Naive B cell (primary cell): Measurements from ENCODE around the gene FBXO11. TPM values are rescaled to one million over a fixed set of nuclear protein-coding genes. Genes with fewer than 3 reads are reported as not detected.

ENCODE experiments used
- ATAC-seq, 2 donors: fragments of 150-1000 bp; cut with Tn5 transposase; 2 replicates each; pipeline ENCODE4 v1.10.0; 2021; ENCODE audit warnings: low read depth in 2 of 2, mild to moderate bottlenecking in 2 of 2, moderate library complexity in 2 of 2
- DNase-seq: peaks from one replicate; pipeline ENCODE4 v3.0.0; 2022
- H3K27ac Mint-ChIP-seq, 6 donors: one replicate each; pipeline ENCODE4 v1.8.0; 2020 to 2022; ENCODE audit warnings: mild to moderate bottlenecking in 6 of 6, mixed read lengths in 6 of 6, moderate library complexity in 5 of 6, inconsistent platforms in 2 of 6
- H3K27me3 Mint-ChIP-seq, 3 donors: one replicate each; pipeline ENCODE4 v1.8.0; 2021 to 2022; ENCODE audit warnings: mixed read lengths in 3 of 3, mild to moderate bottlenecking in 1 of 3
- H3K36me3 Mint-ChIP-seq, 2 donors: one replicate each; pipeline ENCODE4 v1.8.0; 2020 to 2022; ENCODE audit warnings: mixed read lengths in 2 of 2, inconsistent platforms in 1 of 2, mild to moderate bottlenecking in 1 of 2
- H3K4me1 Mint-ChIP-seq, 3 donors: one replicate each; pipeline ENCODE4 v1.8.0; 2020 to 2022; ENCODE audit warnings: mixed read lengths in 3 of 3, inconsistent platforms in 1 of 3, mild to moderate bottlenecking in 1 of 3, moderate library complexity in 1 of 3
- H3K4me3 Mint-ChIP-seq, 8 donors: one replicate each; pipeline ENCODE4 v1.8.0; 2020 to 2022; ENCODE audit warnings: mild to moderate bottlenecking in 8 of 8, mixed read lengths in 8 of 8, moderate library complexity in 8 of 8, inconsistent platforms in 2 of 8
- H3K9me3 Mint-ChIP-seq, 7 donors: one replicate each; pipeline ENCODE4 v1.8.0; 2020 to 2022; ENCODE audit warnings: mixed read lengths in 7 of 7, mild to moderate bottlenecking in 5 of 7, inconsistent platforms in 2 of 7, moderate library complexity in 1 of 7
- polyA plus RNA-seq, 6 donors: library from polyadenylated mRNA; unstranded; fragments of 300-500 nt; fragmentation: Illumina TruSeq; gene quantifications; one replicate each; pipeline ENCODE4 v1.2.3, GENCODE V29; 2021; ENCODE audit warnings: low read depth in 6 of 6

FBXO11 gene
- polyA plus RNA-seq, 6 donors from 2014 or later, result 12.7 to 21.5 (median 14.0) TPM

DNA sequence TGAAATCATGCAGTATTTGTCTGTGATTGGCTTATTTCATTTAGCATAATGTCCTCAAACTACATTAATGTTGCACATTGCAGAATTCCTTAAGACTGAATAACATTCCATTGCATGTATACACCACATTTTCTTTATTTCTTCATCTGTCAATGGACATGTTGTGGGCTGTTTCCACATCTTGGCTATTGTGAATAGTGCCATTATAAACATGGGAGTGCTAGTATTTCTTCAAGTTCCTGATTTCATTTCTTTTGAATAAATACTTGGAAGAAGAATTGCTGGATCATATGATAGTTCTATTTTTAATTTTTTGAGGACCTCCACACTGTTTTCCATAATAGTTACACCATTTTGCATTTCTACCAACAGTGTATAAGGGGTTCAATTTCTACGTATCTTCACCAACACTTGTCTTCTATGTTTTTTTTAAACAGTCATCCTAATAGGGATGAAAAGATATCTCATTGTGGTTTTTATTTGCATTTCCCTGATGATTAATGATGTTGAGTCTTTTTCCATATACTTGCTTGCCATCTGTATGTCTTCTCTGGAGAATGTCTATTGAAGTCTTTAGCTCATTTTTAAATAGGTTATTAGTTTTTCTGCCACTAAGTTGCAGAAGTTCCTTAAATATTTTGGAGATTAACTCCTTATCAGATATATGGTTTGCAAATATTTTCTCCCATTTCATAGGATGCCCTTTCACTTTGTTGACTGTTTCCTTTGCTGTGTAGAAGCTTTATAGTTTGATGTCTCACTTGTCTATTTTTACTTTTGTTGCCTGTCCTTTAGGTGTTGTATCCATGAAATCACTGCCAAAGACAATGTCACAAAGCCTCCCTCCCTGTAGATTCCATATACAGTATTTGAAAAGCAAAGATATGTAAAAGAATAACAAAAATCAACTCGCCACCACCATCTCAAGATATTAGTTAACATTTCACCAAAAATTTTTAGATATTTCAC lies 14.6 kb downstream of the FBXO11 start:
- Mint-ChIP-seq H3K27ac (peak overlapping the region in 1 of 6 donors; percentile 59), H3K36me3 (no peaks in the 10 kb centered on the region), H3K4me3 (peak overlapping the region in 3 of 8 donors; percentile 21 to 47 (median 30)), H3K27me3 (no peaks in the 10 kb centered on the region), H3K9me3 (no peaks in the 10 kb centered on the region), H3K4me1 (peaks cover 51 to 74% (median 58%) of the 10 kb centered on the region in 3 donors)
- ATAC-seq, result no peak
- no peak for DNase-seq

GRCh38 chr2:47890711-47891368 lies 15.5 kb downstream of the FBXO11 start:
- no peak overlapping the region for H3K27ac Mint-ChIP-seq

GRCh38 chr2:47888581-47889280 lies 17.6 kb downstream of the FBXO11 start:
- Mint-ChIP-seq H3K27ac (peak overlapping the region in 5 of 6 donors; percentile 15 to 80 (median 48)), H3K27me3 (no peaks in the 10 kb centered on the region), H3K4me3 (peak overlapping the region in 3 of 8 donors; percentile 10 to 37 (median 25)), H3K9me3 (no peaks in the 10 kb centered on the region), H3K36me3 (peaks cover 0 to 3% of the 10 kb centered on the region in 2 donors), H3K4me1 (peaks cover 39 to 70% (median 55%) of the 10 kb centered on the region in 3 donors)
- DNase-seq (no peak), ATAC-seq (peak; percentile 65 to 72)

More at GRCh38 chr2:47890711-47891368, 15.5 kb downstream of the FBXO11 start:
- no peak for DNase-seq
- Mint-ChIP-seq H3K4me3 (peak overlapping the region in 1 of 8 donors; percentile 20), H3K4me1 (peaks cover 44 to 70% (median 52%) of the 10 kb centered on the region in 3 donors), H3K9me3 (no peaks in the 10 kb centered on the region), H3K27me3 (no peaks in the 10 kb centered on the region), H3K36me3 (no peaks in the 10 kb centered on the region)
- no peak for ATAC-seq

DNA sequence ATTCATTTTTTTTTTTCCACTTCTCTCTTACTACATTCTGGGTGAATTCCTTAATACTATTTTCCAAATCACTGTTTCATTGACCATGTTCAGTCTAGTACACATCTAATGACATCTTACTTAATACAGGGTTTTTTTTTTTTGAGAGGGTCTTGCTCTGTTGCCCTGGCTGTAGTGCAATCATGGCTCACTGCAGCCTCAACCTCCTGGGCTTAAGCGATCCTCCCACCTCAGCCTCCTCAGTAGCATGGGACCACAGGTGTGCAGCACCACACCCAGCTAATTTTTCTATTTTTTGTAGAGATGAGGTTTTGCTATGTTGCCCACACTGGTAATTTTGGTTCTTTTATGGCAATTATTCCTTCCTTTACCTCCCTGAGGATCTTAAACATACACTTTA lies 29.4 kb downstream of the FBXO11 start:
- peaks cover 4 to 11% of the 10 kb centered on the region in 2 donors for H3K36me3 Mint-ChIP-seq
- peak overlapping the region in 5 of 6 donors; percentile 13 to 88 (median 32) for H3K27ac Mint-ChIP-seq
- peaks cover 0 to 2% (median 0%) of the 10 kb centered on the region in 7 donors for H3K9me3 Mint-ChIP-seq
- no peak for DNase-seq
- peak overlapping the region in 1 of 8 donors; percentile 2 for H3K4me3 Mint-ChIP-seq
- H3K4me1 Mint-ChIP-seq, result peaks cover 29 to 56% (median 47%) of the 10 kb centered on the region in 3 donors
- ATAC-seq, result no peak
- no peaks in the 10 kb centered on the region for H3K27me3 Mint-ChIP-seq

- Mint-ChIP-seq H3K36me3 (peaks cover 12 to 21% of the 10 kb centered on the region in 2 donors), H3K4me1 (peaks cover 57 to 74% (median 64%) of the 10 kb centered on the region in 3 donors), H3K27ac (peak overlapping the region in 2 of 6 donors; percentile 43 to 69), H3K4me3 (no peak overlapping the region), H3K9me3 (peaks cover 0 to 2% (median 0%) of the 10 kb centered on the region in 7 donors), H3K27me3 (no peaks in the 10 kb centered on the region)
- ATAC-seq (no peak), DNase-seq (no peak)
Observed at GRCh38 chr2:47872941-47873340, 33.4 kb downstream of the FBXO11 start.

GRCh38 chr2:47870641-47871540 lies 35.4 kb downstream of the FBXO11 start:
- Mint-ChIP-seq H3K9me3 (no peaks in the 10 kb centered on the region), H3K36me3 (peaks cover 12 to 16% of the 10 kb centered on the region in 2 donors), H3K4me1 (peaks cover 59 to 74% (median 66%) of the 10 kb centered on the region in 3 donors), H3K27ac (peak overlapping the region in 5 of 6 donors; percentile 10 to 82 (median 57)), H3K27me3 (no peaks in the 10 kb centered on the region), H3K4me3 (peak overlapping the region in 1 of 8 donors; percentile 21)
- ATAC-seq (no peak), DNase-seq (no peak)

DNA sequence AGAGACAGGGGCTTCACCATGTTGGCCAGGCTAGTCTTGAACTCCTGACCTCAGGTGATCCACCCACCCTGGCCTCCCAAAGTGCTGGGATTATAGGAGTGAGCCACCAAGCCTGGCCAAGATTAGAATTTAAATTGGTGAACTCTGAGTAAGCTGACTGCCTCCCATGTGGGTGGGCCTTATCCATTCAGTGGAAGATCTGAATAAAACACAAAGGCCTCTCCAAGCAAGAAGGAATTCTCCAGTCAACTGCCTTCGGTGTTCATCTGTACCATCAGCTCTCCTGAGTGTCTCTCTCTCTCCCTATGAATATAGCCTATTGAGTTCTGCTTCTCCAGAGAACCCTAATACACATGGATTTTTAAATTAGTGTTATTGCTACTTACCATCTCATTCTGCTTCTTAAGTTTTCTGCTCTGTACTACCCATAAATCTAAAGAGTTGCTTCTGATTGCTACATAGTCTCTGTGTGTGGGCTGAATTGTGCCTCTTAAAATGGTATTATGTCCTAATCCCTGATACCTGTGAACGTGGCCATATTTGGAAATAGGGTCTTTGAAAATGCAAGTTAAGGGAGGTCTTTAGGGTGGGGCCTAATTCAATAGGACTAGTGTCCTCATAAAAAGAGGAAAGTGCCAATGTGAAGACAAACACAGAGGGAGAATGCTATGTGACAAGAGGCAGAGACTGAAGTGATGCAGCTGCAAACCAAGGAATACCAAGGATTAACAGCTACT lies 36.3 kb downstream of the FBXO11 start:
- Mint-ChIP-seq H3K36me3 (peaks cover 12 to 16% of the 10 kb centered on the region in 2 donors), H3K27ac (peak overlapping the region in 4 of 6 donors; percentile 27 to 90 (median 57)), H3K27me3 (no peaks in the 10 kb centered on the region), H3K4me1 (peaks cover 67 to 80% (median 74%) of the 10 kb centered on the region in 3 donors), H3K4me3 (no peak overlapping the region), H3K9me3 (no peaks in the 10 kb centered on the region)
- DNase-seq (no peak), ATAC-seq (no peak)

DNA sequence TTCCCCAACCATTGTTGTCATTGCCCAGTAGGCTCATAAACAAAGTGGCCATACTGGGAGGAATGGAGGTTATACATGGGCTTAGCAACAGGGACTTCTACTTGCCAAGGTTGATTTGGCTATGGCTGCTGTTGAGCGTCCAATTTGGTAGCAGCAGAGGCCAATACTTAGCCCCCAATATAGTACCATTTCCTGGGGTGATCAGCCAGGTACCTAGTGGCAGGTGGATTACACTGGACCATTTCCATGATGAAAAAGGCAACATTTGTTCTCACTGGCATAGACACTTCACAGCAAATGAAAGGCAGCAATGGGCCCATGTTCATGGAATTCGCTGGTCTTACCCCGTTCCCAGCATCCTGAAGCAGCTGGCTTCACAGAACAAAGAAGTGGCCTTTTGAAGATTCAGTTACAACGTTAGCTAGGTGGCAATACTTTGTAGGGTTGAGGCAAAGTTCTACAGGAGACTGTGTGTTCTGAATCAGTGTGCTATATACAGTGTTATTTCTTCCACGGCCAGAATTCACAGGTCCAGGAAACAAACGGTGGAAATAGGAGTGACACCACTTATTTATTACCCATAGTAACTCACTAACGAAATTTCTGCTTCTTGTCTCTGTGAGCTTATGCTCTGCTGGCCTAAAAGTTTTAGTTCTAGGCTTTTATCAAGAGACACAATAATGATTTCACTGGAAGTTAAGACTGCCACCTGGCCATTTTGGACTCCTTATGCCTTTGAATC lies 37.5 kb downstream of the FBXO11 start:
- peak overlapping the region in 5 of 6 donors; percentile 27 to 90 (median 70) for H3K27ac Mint-ChIP-seq
- no peak for DNase-seq
- peaks cover 66 to 84% (median 81%) of the 10 kb centered on the region in 3 donors for H3K4me1 Mint-ChIP-seq
- H3K9me3 Mint-ChIP-seq, result no peaks in the 10 kb centered on the region
- H3K27me3 Mint-ChIP-seq, result no peaks in the 10 kb centered on the region
- ATAC-seq, result no peak
- H3K36me3 Mint-ChIP-seq, result peaks cover 12 to 16% of the 10 kb centered on the region in 2 donors
- H3K4me3 Mint-ChIP-seq, result no peak overlapping the region

DNA sequence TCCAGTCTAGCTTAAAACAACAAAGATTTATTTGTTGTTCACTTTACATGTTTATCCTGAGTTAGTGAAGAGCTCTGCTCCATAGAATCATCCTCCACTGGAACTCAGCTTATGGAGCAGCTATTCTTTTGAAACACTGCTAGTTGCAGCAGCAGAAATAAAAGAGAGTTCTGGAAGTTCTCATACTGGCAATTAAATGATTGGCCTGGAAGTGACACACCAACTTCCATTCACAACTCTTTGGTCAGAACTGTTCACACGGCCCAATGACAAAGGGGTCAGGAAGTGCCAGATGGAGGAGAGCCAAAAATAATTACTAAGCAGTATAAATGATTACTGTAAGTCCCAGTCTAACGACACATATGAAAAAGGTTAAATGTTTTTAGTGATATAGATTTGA lies 39.1 kb downstream of the FBXO11 start:
- no peak for ATAC-seq
- no peaks in the 10 kb centered on the region for H3K27me3 Mint-ChIP-seq
- peak overlapping the region in 1 of 8 donors; percentile 5 for H3K4me3 Mint-ChIP-seq
- H3K27ac Mint-ChIP-seq, result peak overlapping the region in 4 of 6 donors; percentile 29 to 88 (median 52)
- H3K9me3 Mint-ChIP-seq, result no peaks in the 10 kb centered on the region
- peaks cover 60 to 93% (median 71%) of the 10 kb centered on the region in 3 donors for H3K4me1 Mint-ChIP-seq
- DNase-seq, result no peak
- peaks cover 11% of the 10 kb centered on the region in 2 donors for H3K36me3 Mint-ChIP-seq

GRCh38 chr2:47864566-47864965 lies 41.7 kb downstream of the FBXO11 start:
- Mint-ChIP-seq H3K36me3 (peaks cover 5 to 6% of the 10 kb centered on the region in 2 donors), H3K27ac (peak overlapping the region in 4 of 6 donors; percentile 3 to 66 (median 44)), H3K27me3 (no peaks in the 10 kb centered on the region), H3K4me3 (peak overlapping the region in 4 of 8 donors; percentile 9 to 70 (median 48)), H3K4me1 (peaks cover 40 to 88% (median 52%) of the 10 kb centered on the region in 3 donors), H3K9me3 (no peaks in the 10 kb centered on the region)
- no peak for ATAC-seq
- no peak for DNase-seq

GRCh38 chr2:47862949-47863348 lies 43.3 kb downstream of the FBXO11 start:
- no peak for DNase-seq
- ATAC-seq, result no peak
- no peaks in the 10 kb centered on the region for H3K27me3 Mint-ChIP-seq
- H3K4me3 Mint-ChIP-seq, result no peak overlapping the region
- H3K36me3 Mint-ChIP-seq, result no peaks in the 10 kb centered on the region
- peak overlapping the region in 4 of 6 donors; percentile 29 to 73 (median 66) for H3K27ac Mint-ChIP-seq
- H3K9me3 Mint-ChIP-seq, result no peaks in the 10 kb centered on the region
- H3K4me1 Mint-ChIP-seq, result peaks cover 26 to 77% (median 36%) of the 10 kb centered on the region in 3 donors
